ENCODE data around the gene GPR176. TPM values are rescaled to one million over a fixed set of nuclear protein-coding genes. Genes with fewer than 3 reads are reported as not detected.
A peak's percentile ranks its signal among the peaks of the same experiment; 100 is the strongest.

Gene GPR176
- total RNA-seq, 4 donors from 2014 or later = 1.7 to 8.4 (median 5.4) TPM

DNA sequence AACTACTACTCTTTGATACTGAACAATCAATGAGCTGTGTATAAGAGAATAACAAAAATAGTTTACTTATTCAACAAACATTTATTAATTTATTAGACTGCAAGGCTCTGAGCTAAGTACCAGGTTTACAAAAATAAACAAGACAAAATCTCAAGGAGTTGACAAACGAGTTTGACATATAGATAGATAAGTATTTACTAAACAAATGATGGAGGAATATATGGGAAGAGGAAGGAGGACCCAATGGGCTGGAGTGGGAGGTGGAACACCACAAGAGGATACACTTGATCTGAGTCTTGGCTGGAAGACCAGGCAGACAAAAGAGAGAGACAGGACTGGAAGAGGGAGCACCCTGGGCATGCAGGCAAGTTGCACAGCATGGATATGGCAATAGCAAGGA is 89.9 kb downstream of the GPR176 start:
- Histone ChIP-seq H3K9me3 (no peaks in the 10 kb centered on the region), H3K4me3 (no peak overlapping the region), H3K4me1 (peaks cover 0 to 19% (median 8%) of the 10 kb centered on the region in 4 donors), H3K27me3 (no peaks in the 10 kb centered on the region), H3K27ac (replicated peaks in 1 of 4) (no peak overlapping the region), H3K36me3 (no peaks in the 10 kb centered on the region)
- WGBS = 48% methylated on average over 1 of the region's 1 CpG
- DNase-seq (ENCODE audit: extremely low spot score) = no peak
- TF ChIP-seq EP300 (IDR thresholded peaks at IDR 0.05) (no peak), POLR2A (IDR thresholded peaks at IDR 0.05; ENCODE audit: low read depth) (no peak), POLR2AphosphoS5 (IDR thresholded peaks at IDR 0.05) (no peak)
- TF ChIP-seq, protein P1, sequence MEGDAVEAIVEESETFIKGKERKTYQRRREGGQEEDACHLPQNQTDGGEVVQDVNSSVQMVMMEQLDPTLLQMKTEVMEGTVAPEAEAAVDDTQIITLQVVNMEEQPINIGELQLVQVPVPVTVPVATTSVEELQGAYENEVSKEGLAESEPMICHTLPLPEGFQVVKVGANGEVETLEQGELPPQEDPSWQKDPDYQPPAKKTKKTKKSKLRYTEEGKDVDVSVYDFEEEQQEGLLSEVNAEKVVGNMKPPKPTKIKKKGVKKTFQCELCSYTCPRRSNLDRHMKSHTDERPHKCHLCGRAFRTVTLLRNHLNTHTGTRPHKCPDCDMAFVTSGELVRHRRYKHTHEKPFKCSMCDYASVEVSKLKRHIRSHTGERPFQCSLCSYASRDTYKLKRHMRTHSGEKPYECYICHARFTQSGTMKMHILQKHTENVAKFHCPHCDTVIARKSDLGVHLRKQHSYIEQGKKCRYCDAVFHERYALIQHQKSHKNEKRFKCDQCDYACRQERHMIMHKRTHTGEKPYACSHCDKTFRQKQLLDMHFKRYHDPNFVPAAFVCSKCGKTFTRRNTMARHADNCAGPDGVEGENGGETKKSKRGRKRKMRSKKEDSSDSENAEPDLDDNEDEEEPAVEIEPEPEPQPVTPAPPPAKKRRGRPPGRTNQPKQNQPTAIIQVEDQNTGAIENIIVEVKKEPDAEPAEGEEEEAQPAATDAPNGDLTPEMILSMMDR (IDR thresholded peaks at IDR 0.05) = no peak
- intact Hi-C loops (cut with DNase I) = no loop called here

DNA sequence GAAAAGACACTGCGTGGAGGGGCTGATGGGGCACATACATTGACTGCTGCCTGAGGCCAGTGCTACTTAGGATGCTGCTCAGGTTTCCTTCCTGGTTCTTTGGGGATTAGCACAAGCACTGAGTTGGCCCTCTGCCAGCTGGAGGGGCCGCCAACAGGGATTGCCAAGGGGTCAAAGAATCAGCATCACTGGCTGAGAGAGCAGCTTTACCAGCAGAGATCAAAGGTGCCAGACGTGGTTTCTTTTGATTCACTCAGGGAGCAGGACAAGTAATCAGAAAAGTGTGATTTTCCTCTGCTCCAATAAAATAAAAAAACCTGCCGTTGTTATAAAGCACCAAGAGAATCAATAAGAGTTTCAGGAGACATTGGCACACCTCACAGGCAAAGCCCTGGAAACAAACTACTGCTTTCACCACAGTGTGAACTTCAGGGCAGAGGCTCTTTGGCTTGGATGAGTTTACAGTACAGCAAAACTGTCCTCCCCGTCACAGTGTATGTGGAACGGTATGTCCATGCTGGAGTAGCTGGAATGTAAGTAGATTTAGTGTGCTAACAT is 91.6 kb downstream of the GPR176 start:
- intact Hi-C loops (cut with DNase I) = no loop called here
- Histone ChIP-seq H3K4me3 (no peak overlapping the region), H3K36me3 (no peaks in the 10 kb centered on the region), H3K4me1 (peaks cover 0 to 19% (median 8%) of the 10 kb centered on the region in 4 donors), H3K9me3 (no peaks in the 10 kb centered on the region), H3K27ac (replicated peaks in 1 of 4) (peak overlapping the region; percentile 59 to 77 (median 68)), H3K27me3 (no peaks in the 10 kb centered on the region)
- DNase-seq (ENCODE audit: extremely low spot score) = no peak
- 65% methylated on average over 6 of the region's 6 CpGs for WGBS
- TF ChIP-seq POLR2AphosphoS5 (IDR thresholded peaks at IDR 0.05) (peak; percentile 62 to 87), EP300 (IDR thresholded peaks at IDR 0.05) (peak; percentile 83)
- TF ChIP-seq, protein P1 (IDR thresholded peaks at IDR 0.05) = no peak

DNA sequence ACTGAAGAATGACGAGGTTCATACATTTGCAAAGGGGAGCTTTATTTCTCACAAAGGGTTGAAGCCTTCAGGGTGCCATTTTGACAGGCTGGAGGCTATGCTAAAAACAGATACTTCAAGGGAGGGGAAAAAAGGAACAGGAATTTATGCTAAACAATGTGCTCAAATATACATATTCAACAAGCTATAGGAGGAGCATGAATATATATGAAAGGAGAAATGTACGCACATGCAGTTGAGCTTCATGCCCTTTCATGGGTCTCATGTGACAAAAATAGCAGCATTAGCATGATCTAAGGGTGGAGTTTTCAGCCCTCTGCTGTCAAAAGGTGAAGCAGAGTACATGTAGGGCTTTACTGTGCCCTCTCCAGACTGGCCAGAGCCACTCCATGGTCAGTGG is 93.1 kb downstream of the GPR176 start:
- DNase-seq (ENCODE audit: extremely low spot score) = no peak
- intact Hi-C loops (cut with DNase I) = no loop called here
- H3K27me3 ChIP-seq = no peaks in the 10 kb centered on the region
- peaks cover 0 to 19% (median 8%) of the 10 kb centered on the region in 4 donors for H3K4me1 ChIP-seq
- H3K27ac ChIP-seq (replicated peaks in 1 of 4) = no peak overlapping the region
- TF ChIP-seq EP300 (IDR thresholded peaks at IDR 0.05) = no peak
- H3K36me3 ChIP-seq = no peaks in the 10 kb centered on the region
- H3K4me3 ChIP-seq = no peak overlapping the region
- no peaks in the 10 kb centered on the region for H3K9me3 ChIP-seq
- WGBS = 94% methylated on average over 2 of the region's 2 CpGs

DNA sequence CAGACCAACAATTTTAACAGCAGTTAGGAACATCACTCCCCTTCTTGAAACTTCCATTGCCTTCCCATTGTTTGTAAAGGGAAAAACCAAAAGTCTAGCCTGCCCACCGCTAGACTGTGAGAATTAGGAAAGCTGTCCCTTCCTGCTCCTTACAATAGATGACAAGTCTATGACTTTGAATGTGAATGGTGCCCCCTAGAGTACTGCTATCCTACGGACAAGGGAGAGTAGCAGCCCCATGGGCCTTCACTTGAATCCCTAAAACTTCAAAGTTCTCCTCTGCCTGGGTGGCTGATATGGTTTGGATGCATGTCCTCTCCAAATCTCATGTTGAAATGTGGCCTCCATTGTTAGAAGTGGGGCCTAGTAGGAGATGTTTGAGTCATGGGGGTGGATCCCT is 96.4 kb downstream of the GPR176 start:
- no peaks in the 10 kb centered on the region for H3K36me3 ChIP-seq
- WGBS = 81% methylated on average over 2 of the region's 2 CpGs
- intact Hi-C loops (cut with DNase I) = no loop called here

DNA sequence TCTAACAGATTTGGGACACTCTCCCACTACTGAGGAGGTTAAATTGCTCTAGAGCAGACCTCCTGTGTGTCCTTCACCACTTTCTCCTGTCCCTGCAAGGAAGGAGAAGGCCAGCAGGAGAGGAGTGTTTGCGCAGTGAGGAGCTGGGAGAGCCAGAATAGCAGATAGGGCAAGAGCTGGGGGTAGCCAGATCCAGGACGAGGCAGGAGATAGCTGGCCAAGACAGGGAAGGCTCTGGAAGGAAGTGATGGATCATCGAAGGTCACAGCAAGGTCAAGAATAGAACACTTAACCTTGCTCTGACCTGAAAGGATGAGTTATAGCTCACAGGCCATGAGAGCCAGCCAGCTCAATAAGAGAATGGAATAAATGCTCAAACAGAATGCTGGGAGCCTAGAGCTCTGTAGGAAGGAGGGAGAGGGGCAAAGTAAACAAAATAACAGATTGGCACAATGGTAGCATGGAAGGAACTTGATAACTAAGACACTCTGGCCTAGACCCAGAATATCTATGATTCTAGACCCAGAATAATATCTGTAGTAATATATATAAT is 99.9 kb downstream of the GPR176 start:
- Histone ChIP-seq H3K27ac (replicated peaks in 1 of 4) (no peak overlapping the region), H3K4me1 (no peaks in the 10 kb centered on the region), H3K27me3 (no peaks in the 10 kb centered on the region), H3K36me3 (no peaks in the 10 kb centered on the region), H3K9me3 (no peaks in the 10 kb centered on the region), H3K4me3 (no peak overlapping the region)
- intact Hi-C loops (cut with DNase I) = no loop called here
- TF ChIP-seq POLR2A (IDR thresholded peaks at IDR 0.05; ENCODE audit: low read depth) (no peak), EP300 (IDR thresholded peaks at IDR 0.05) (no peak), POLR2AphosphoS5 (IDR thresholded peaks at IDR 0.05) (no peak)
- TF ChIP-seq, protein P1 (IDR thresholded peaks at IDR 0.05) = no peak
- WGBS = 63% methylated on average over 3 of the region's 3 CpGs
- no peak for DNase-seq (ENCODE audit: extremely low spot score)

More for the DNA sequence above, 96.4 kb downstream of the GPR176 start:
- no peaks in the 10 kb centered on the region for H3K27me3 ChIP-seq
- H3K9me3 ChIP-seq = no peaks in the 10 kb centered on the region
- TF ChIP-seq POLR2A (IDR thresholded peaks at IDR 0.05; ENCODE audit: low read depth) (no peak), POLR2AphosphoS5 (IDR thresholded peaks at IDR 0.05) (no peak), EP300 (IDR thresholded peaks at IDR 0.05) (no peak)
- TF ChIP-seq, protein P1 (IDR thresholded peaks at IDR 0.05) = no peak
- peaks cover 0 to 13% (median 6%) of the 10 kb centered on the region in 4 donors for H3K4me1 ChIP-seq
- H3K4me3 ChIP-seq = no peak overlapping the region
- H3K27ac ChIP-seq (replicated peaks in 1 of 4) = no peak overlapping the region
- DNase-seq (ENCODE audit: extremely low spot score) = no peak
